GM12878 (cell line): ENCODE results near the gene ITGB5. TPM values are rescaled to one million over a fixed set of nuclear protein-coding genes. Genes with fewer than 3 reads are reported as not detected.

ENCODE experiments used
- ASH2L ChIP-seq: fragments of 300-600, 200-600 bp; sonication (generic); IDR thresholded peaks from 2 replicates; pipeline ENCODE4 v1.6.1; 2017; ENCODE audit warnings: low read depth, mild to moderate bottlenecking, borderline replicate concordance
- ATF7 ChIP-seq: fragments of 450-650 bp; IDR thresholded peaks from 2 replicates; pipeline ENCODE4 v1.6.1; 2016; ENCODE audit warnings: low read depth, mild to moderate bottlenecking
- BCL11A ChIP-seq: IDR thresholded peaks from 2 replicates; pipeline ENCODE4 v1.6.1; 2011; ENCODE audit warnings: low read depth, low read length
- IKZF1 ChIP-seq: fragments of 450-650 bp; conservative IDR thresholded peaks from 2 replicates; pipeline ENCODE4 v1.6.1; 2017; ENCODE audit warnings: antibody characterized with exemption, mild to moderate bottlenecking
- NFIC ChIP-seq: IDR thresholded peaks from 2 replicates; pipeline ENCODE4 v1.6.1; 2012; ENCODE audit warnings: low read depth, mild to moderate bottlenecking, inconsistent platforms, low read length, moderate library complexity
- NFYA ChIP-seq: IDR thresholded peaks from 2 replicates; pipeline ENCODE4 v1.6.1; 2011; ENCODE audit warnings: low read depth, mild to moderate bottlenecking, low read length, improper control_type of control experiment, borderline replicate concordance
- NR2F1 ChIP-seq: fragments of 450-650 bp; conservative IDR thresholded peaks from 2 replicates; pipeline ENCODE4 v1.6.1; 2017; ENCODE audit warnings: mild to moderate bottlenecking
- PAX5 ChIP-seq: IDR thresholded peaks from 2 replicates; pipeline ENCODE4 v1.6.1; 2011; ENCODE audit warnings: low read depth, low read length, borderline replicate concordance
- RAD21 ChIP-seq: IDR thresholded peaks from 2 replicates; pipeline ENCODE4 v1.6.1; 2011; ENCODE audit warnings: mild to moderate bottlenecking, low read depth, low read length, moderate library complexity; ENCODE audit not compliant: insufficient read depth
- SIX5 ChIP-seq: IDR thresholded peaks from 2 replicates; pipeline ENCODE4 v1.6.1; 2011; ENCODE audit warnings: mild to moderate bottlenecking, low read depth, low read length, moderate library complexity; ENCODE audit not compliant: severe bottlenecking
- SUZ12 ChIP-seq: fragments of 200-600 bp; sonication (generic); IDR thresholded peaks from one replicate; pipeline ENCODE4 v1.6.1; 2018; ENCODE audit warnings: antibody characterized with exemption, mild to moderate bottlenecking; ENCODE audit not compliant: unreplicated experiment
- ZNF384 ChIP-seq: IDR thresholded peaks from 2 replicates; pipeline ENCODE4 v1.6.1; 2012; ENCODE audit warnings: low read depth, mild to moderate bottlenecking, low read length, improper control_type of control experiment, borderline replicate concordance
- polyA plus RNA-seq, 11 experiments: library from polyadenylated mRNA; depleted of rRNA in 4 of 11; unstranded in 6 of 11; stranded (reverse) in 5 of 11; fragments of >200 nt; fragmentation: Nextera tagmentation in 4 of 11; fragmentation: Illumina TruSeq in 1 of 11; extraction: Ambion mirVana in 4 of 11; extraction: Trizol in 1 of 11; gene quantifications; 1 replicate in 1 of 11; 2 replicates in 10 of 11; pipeline versions ENCODE4 v1.2.1 to v1.2.3, GENCODE V29; 2011 to 2016; ENCODE audit warnings: inconsistent platforms in 2 of 11, missing spikeins in 2 of 11, low read depth in 1 of 11
- total RNA-seq, 4 experiments: library from RNA; depleted of rRNA in 3 of 4; stranded (reverse); fragments of >200 nt in 3 of 4; fragmentation: Illumina TruSeq in 1 of 4; extraction: Trizol in 1 of 4; gene quantifications; 2 replicates each; pipeline versions ENCODE4 v1.2.1 to v1.2.3, GENCODE V29; 2013 to 2021
- TF ChIP-seq, protein P1 (sequence below): fragments of 150-350 bp; IDR thresholded peaks from 2 replicates; pipeline ENCODE4 v1.6.1; 2016; ENCODE audit warnings: low read depth, low read length
- TF ChIP-seq, protein P2 (sequence below): fragments of 450-650 bp; IDR thresholded peaks from 2 replicates; pipeline ENCODE4 v1.6.1; 2017; ENCODE audit warnings: mild to moderate bottlenecking
- TF ChIP-seq, protein P3 (sequence below): fragments of 150-350 bp; IDR thresholded peaks from 2 replicates; pipeline ENCODE4 v1.6.1; 2014; ENCODE audit warnings: mild to moderate bottlenecking, low read depth, low read length
- TF ChIP-seq, protein P4 (sequence below): fragments of 450-650 bp; conservative IDR thresholded peaks from 2 replicates; pipeline ENCODE4 v1.6.1; 2017; ENCODE audit warnings: mild to moderate bottlenecking, moderate library complexity

Gene ITGB5
- total and polyA plus RNA-seq, 10 of the 15 experiments (the other 5 are each of a cell fraction or from before 2014, with no cell fraction given), result 0.05 to 10.0 (median 0.83) TPM; not detected in 2

DNA sequence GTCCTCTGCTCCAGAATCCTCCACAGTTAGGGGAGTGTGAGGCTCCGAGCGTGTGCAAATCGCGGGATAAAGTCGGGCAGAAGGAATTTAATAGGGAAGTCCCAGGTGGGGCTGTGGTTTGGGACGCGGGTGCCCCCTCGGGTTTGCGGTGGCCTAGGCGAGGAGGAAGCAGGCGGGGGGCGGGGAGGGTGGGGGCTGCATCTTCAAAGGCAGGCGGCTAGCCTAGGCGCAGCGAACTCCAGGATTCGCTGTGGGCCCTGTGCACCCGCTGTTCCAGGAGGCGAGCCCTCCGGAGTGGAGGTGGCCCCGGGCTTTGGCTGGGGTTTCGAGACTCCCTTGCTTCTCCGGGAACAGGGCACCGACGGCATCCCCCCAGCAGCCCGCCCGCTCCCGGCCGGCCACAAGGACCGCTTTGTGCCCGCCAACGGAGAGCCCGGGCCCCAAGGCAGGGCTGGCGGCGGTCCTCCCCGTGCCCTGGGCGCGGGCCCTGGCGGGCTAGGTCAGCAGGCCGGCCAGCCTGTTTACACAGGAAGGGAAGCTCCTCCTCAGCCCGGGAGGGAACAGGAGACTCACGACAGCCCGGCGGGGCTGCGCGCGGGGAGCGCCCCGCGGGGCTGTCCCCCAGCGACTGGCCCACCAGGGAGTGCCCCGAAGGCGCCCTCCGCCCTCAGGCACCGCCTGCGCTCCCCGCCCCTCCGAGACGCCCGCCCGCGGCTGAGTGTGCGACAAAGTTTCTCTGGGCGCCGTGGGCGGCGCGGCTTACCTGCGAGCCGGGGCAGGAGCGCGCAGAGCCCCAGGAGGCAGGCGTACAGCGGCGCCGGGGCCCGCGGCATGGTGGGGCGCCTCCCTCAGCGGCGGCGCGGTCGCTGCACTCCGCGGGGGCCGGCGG, 753 bp downstream of the ITGB5 start (continued):
- TF ChIP-seq, protein P1, sequence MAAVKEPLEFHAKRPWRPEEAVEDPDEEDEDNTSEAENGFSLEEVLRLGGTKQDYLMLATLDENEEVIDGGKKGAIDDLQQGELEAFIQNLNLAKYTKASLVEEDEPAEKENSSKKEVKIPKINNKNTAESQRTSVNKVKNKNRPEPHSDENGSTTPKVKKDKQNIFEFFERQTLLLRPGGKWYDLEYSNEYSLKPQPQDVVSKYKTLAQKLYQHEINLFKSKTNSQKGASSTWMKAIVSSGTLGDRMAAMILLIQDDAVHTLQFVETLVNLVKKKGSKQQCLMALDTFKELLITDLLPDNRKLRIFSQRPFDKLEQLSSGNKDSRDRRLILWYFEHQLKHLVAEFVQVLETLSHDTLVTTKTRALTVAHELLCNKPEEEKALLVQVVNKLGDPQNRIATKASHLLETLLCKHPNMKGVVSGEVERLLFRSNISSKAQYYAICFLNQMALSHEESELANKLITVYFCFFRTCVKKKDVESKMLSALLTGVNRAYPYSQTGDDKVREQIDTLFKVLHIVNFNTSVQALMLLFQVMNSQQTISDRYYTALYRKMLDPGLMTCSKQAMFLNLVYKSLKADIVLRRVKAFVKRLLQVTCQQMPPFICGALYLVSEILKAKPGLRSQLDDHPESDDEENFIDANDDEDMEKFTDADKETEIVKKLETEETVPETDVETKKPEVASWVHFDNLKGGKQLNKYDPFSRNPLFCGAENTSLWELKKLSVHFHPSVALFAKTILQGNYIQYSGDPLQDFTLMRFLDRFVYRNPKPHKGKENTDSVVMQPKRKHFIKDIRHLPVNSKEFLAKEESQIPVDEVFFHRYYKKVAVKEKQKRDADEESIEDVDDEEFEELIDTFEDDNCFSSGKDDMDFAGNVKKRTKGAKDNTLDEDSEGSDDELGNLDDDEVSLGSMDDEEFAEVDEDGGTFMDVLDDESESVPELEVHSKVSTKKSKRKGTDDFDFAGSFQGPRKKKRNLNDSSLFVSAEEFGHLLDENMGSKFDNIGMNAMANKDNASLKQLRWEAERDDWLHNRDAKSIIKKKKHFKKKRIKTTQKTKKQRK, result no peak
- no peak for TF ChIP-seq ZNF384
- TF ChIP-seq, protein P2, sequence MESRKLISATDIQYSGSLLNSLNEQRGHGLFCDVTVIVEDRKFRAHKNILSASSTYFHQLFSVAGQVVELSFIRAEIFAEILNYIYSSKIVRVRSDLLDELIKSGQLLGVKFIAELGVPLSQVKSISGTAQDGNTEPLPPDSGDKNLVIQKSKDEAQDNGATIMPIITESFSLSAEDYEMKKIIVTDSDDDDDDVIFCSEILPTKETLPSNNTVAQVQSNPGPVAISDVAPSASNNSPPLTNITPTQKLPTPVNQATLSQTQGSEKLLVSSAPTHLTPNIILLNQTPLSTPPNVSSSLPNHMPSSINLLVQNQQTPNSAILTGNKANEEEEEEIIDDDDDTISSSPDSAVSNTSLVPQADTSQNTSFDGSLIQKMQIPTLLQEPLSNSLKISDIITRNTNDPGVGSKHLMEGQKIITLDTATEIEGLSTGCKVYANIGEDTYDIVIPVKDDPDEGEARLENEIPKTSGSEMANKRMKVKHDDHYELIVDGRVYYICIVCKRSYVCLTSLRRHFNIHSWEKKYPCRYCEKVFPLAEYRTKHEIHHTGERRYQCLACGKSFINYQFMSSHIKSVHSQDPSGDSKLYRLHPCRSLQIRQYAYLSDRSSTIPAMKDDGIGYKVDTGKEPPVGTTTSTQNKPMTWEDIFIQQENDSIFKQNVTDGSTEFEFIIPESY, result no peak
- TF ChIP-seq NFYA, result no peak
- no peak for TF ChIP-seq NFIC
- TF ChIP-seq BCL11A, result no peak
- TF ChIP-seq ASH2L, result no peak
- no peak for TF ChIP-seq PAX5
- TF ChIP-seq ATF7, result no peak
- TF ChIP-seq, protein P3, sequence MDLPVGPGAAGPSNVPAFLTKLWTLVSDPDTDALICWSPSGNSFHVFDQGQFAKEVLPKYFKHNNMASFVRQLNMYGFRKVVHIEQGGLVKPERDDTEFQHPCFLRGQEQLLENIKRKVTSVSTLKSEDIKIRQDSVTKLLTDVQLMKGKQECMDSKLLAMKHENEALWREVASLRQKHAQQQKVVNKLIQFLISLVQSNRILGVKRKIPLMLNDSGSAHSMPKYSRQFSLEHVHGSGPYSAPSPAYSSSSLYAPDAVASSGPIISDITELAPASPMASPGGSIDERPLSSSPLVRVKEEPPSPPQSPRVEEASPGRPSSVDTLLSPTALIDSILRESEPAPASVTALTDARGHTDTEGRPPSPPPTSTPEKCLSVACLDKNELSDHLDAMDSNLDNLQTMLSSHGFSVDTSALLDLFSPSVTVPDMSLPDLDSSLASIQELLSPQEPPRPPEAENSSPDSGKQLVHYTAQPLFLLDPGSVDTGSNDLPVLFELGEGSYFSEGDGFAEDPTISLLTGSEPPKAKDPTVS, result no peak
- peak; percentile 97 for TF ChIP-seq SUZ12
- TF ChIP-seq IKZF1, result peak; percentile 46
- TF ChIP-seq RAD21, result no peak
- TF ChIP-seq, protein P4, sequence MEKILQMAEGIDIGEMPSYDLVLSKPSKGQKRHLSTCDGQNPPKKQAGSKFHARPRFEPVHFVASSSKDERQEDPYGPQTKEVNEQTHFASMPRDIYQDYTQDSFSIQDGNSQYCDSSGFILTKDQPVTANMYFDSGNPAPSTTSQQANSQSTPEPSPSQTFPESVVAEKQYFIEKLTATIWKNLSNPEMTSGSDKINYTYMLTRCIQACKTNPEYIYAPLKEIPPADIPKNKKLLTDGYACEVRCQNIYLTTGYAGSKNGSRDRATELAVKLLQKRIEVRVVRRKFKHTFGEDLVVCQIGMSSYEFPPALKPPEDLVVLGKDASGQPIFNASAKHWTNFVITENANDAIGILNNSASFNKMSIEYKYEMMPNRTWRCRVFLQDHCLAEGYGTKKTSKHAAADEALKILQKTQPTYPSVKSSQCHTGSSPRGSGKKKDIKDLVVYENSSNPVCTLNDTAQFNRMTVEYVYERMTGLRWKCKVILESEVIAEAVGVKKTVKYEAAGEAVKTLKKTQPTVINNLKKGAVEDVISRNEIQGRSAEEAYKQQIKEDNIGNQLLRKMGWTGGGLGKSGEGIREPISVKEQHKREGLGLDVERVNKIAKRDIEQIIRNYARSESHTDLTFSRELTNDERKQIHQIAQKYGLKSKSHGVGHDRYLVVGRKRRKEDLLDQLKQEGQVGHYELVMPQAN, result peak; percentile 38; the same call in 1 of the 2 replicates
- TF ChIP-seq SIX5, result no peak
- TF ChIP-seq NR2F1, result 0 out of 2 replicates have a peak, but pooled peaks have one; percentile 19
